Adipose tissue (tissue), 3 donors: ENCODE measurements around the gene MT1H. TPM values are rescaled to one million over a fixed set of nuclear protein-coding genes. Genes with fewer than 3 reads are reported as not detected.

Source experiments
- H3K27ac ChIP-seq: one replicate; pipeline ENCODE4 v1.5.1; 2013; ENCODE audit warnings: low read depth, low read length
- WGBS, 3 donors: extraction: QIAGEN DNeasy Blood & Tissue Kit; methylation state at CpG; one replicate each; pipeline ENCODE4 v1.1.7; 2013; 5-methylcytosine and 5-hydroxymethylcytosine counted together
- polyA plus RNA-seq, 3 donors: library from polyadenylated mRNA; stranded (reverse); fragments of 200-250 nt; gene quantifications; one replicate each; pipeline ENCODE4 v1.2.3, GENCODE V29; 2013
- donor health status: healthy with polysubstance abuse.
- donor health status: Bipolar disorder and iron deficiency.
- donor health status: healthy.

MT1H gene
- polyA plus RNA-seq, 3 donors, result 6.4 to 67.9 (median 60.5) TPM

GRCh38 chr16:56679078-56679730 lies 9.6 kb downstream of the MT1H start:
- WGBS, 3 donors, result 89 to 96% (median 94%) methylated on average over 3 of the region's 3 CpGs
- no peak overlapping the region for H3K27ac ChIP-seq

- WGBS, 3 donors, result 87 to 91% (median 87%) methylated on average over 6 of the region's 6 CpGs
- no peak overlapping the region for H3K27ac ChIP-seq
Measured at GRCh38 chr16:56679818-56680217, 10.2 kb downstream of the MT1H start.

GRCh38 chr16:56681939-56682702 lies 12.5 kb downstream of the MT1H start, which contains the start of gene MT1X:
TSS of gene MT1X (plus strand) at chr16:56682470. CDS start at chr16:56682541, 71 bp downstream.
- 1% methylated on average over 44 to 49 of the region's 49 CpGs for WGBS, 3 donors

GRCh38 chr16:56682703-56683397 lies 13.2 kb downstream of the MT1H start:
- WGBS, 3 donors, result 12 to 33% (median 29%) methylated on average over 8 of the region's 8 CpGs
- H3K27ac ChIP-seq, result peak overlapping the region; percentile 7

More at GRCh38 chr16:56681939-56682702, 12.5 kb downstream of the MT1H start, which contains the start of gene MT1X:
- H3K27ac ChIP-seq, result peak within 1 kb of the TSS; percentile 7

GRCh38 chr16:56683424-56684172 lies 14.0 kb downstream of the MT1H start:
- H3K27ac ChIP-seq, result peak overlapping the region; percentile 4
- WGBS, 3 donors, result 34 to 86% (median 81%) methylated on average over 5 of the region's 5 CpGs

- 37 to 74% (median 71%) methylated on average over 4 of the region's 4 CpGs for WGBS, 3 donors
- H3K27ac ChIP-seq, result no peak overlapping the region
Measured at GRCh38 chr16:56684256-56684925, 14.8 kb downstream of the MT1H start.

- WGBS, 3 donors, result 44 to 83% (median 78%) methylated on average over 4 of the region's 4 CpGs
- H3K27ac ChIP-seq, result no peak overlapping the region
Measured at GRCh38 chr16:56684926-56685590, 15.4 kb downstream of the MT1H start.

GRCh38 chr16:56686758-56687157 lies 17.1 kb downstream of the MT1H start:
- no peak overlapping the region for H3K27ac ChIP-seq
- 95 to 97% (median 95%) methylated on average over 7 of the region's 7 CpGs for WGBS, 3 donors

- H3K27ac ChIP-seq, result no peak overlapping the region
- 35 to 46% (median 42%) methylated on average over 1 of the region's 1 CpG for WGBS, 3 donors
Measured at GRCh38 chr16:56688762-56689161, 19.1 kb downstream of the MT1H start.

- WGBS, 3 donors, result 60 to 78% (median 75%) methylated on average over 3 of the region's 3 CpGs
- H3K27ac ChIP-seq, result no peak overlapping the region
Measured at GRCh38 chr16:56689171-56689570, 19.6 kb downstream of the MT1H start.

- 69 to 97% (median 78%) methylated on average over 4 of the region's 4 CpGs for WGBS, 3 donors
- no peak overlapping the region for H3K27ac ChIP-seq
Measured at GRCh38 chr16:56690420-56691122, 21.0 kb downstream of the MT1H start.

GRCh38 chr16:56691885-56692284 lies 22.3 kb downstream of the MT1H start:
- H3K27ac ChIP-seq, result no peak overlapping the region
- 22 to 65% (median 51%) methylated on average over 4 of the region's 4 CpGs for WGBS, 3 donors

GRCh38 chr16:56695246-56695645 lies 25.6 kb downstream of the MT1H start:
- H3K27ac ChIP-seq, result no peak overlapping the region
- 75 to 100% (median 90%) methylated on average over 1 of the region's 1 CpG for WGBS, 3 donors

GRCh38 chr16:56697456-56698155 lies 28.0 kb downstream of the MT1H start:
- WGBS, 3 donors, result 93 to 98% (median 93%) methylated on average over 5 of the region's 5 CpGs

GRCh38 chr16:56700195-56700594 lies 30.6 kb downstream of the MT1H start:
- H3K27ac ChIP-seq, result no peak overlapping the region
- 7 to 100% (median 49%) methylated on average over 1 of the region's 1 CpG for WGBS, 3 donors

More at GRCh38 chr16:56697456-56698155, 28.0 kb downstream of the MT1H start:
- no peak overlapping the region for H3K27ac ChIP-seq

GRCh38 chr16:56700631-56701030 lies 31.0 kb downstream of the MT1H start:
- 93 to 100% (median 100%) methylated on average over 1 of the region's 1 CpG for WGBS, 3 donors
- H3K27ac ChIP-seq, result no peak overlapping the region
